Activated CD4-positive, alpha-beta T cell treated with anti-CD3 and anti-CD28 coated beads, Interleukin-2, Interleukin-6, amounts not matched to agents 100 ng/mL and 50 ng/mL, durations not matched to agents 16 hours and 8 hours (primary cell): Measurements from ENCODE around the gene ABCA13.

Experiments used
- DNase-seq: peaks from one replicate; pipeline ENCODE4 v3.0.0-alpha.2; 2020

The ABCA13 gene

GRCh38 chr7:48388911-48389310 is 217.7 kb downstream of the ABCA13 start:
- DNase-seq: no peak

GRCh38 chr7:48389977-48390376 is 218.7 kb downstream of the ABCA13 start:
- DNase-seq: peak; percentile 43

- no peak for DNase-seq
Measured at GRCh38 chr7:48390388-48391327, 219.4 kb downstream of the ABCA13 start.

GRCh38 chr7:48398191-48398590 is 226.9 kb downstream of the ABCA13 start:
- DNase-seq: no peak

GRCh38 chr7:48402721-48403120 is 231.5 kb downstream of the ABCA13 start:
- DNase-seq: no peak

GRCh38 chr7:48408731-48409130 is 237.5 kb downstream of the ABCA13 start:
- DNase-seq: no peak

- peak; percentile 19 for DNase-seq
Measured at GRCh38 chr7:48411619-48412018, 240.4 kb downstream of the ABCA13 start.

GRCh38 chr7:48414011-48414732 is 242.9 kb downstream of the ABCA13 start:
- no peak for DNase-seq

GRCh38 chr7:48416327-48416908 is 245.2 kb downstream of the ABCA13 start:
- no peak for DNase-seq

- no peak for DNase-seq
Measured at GRCh38 chr7:48419401-48419800, 248.1 kb downstream of the ABCA13 start.

GRCh38 chr7:48420206-48420605 is 248.9 kb downstream of the ABCA13 start:
- DNase-seq: no peak

- no peak for DNase-seq
Measured at GRCh38 chr7:48421357-48421756, 250.1 kb downstream of the ABCA13 start.

GRCh38 chr7:48424731-48425130 is 253.5 kb downstream of the ABCA13 start:
- DNase-seq: no peak

- DNase-seq: no peak
Measured at GRCh38 chr7:48426331-48426965, 255.2 kb downstream of the ABCA13 start.

GRCh38 chr7:48426966-48427555 is 255.8 kb downstream of the ABCA13 start:
- DNase-seq: no peak

- DNase-seq: no peak
Measured at GRCh38 chr7:48427671-48428070, 256.4 kb downstream of the ABCA13 start.

GRCh38 chr7:48428091-48428684 is 256.9 kb downstream of the ABCA13 start:
- no peak for DNase-seq

- DNase-seq: no peak
Measured at GRCh38 chr7:48429117-48429516, 257.9 kb downstream of the ABCA13 start.

- no peak for DNase-seq
Measured at GRCh38 chr7:48438206-48438605, 266.9 kb downstream of the ABCA13 start.

- DNase-seq: no peak
Measured at GRCh38 chr7:48441848-48442492, 270.7 kb downstream of the ABCA13 start.

- DNase-seq: no peak
Measured at GRCh38 chr7:48443051-48443450, 271.8 kb downstream of the ABCA13 start.

- no peak for DNase-seq
Measured at GRCh38 chr7:48446721-48447120, 275.5 kb downstream of the ABCA13 start.
